Colon (tissue), 2 donors: ENCODE data around the gene TM7SF2.
"Not testable (repeated sequence)": the region's sequence is repeated elsewhere in the genome, so short reads cannot be mapped to it uniquely, and the experiment has no call there.

Experiments
- FAIRE-seq: peaks from 2 replicates; lab custom pipeline; 2012; peaks lifted over from hg19 to GRCh38; lab: Jason Lieb, UNC
- donor health status: control.
- donor health status: control.

Gene TM7SF2

GRCh38 chr11:65115361-65116082, 3.9 kb downstream of the TM7SF2 start:
- FAIRE-seq, result no peak

- no peak for FAIRE-seq
Observed at GRCh38 chr11:65116370-65117205, 4.9 kb downstream of the TM7SF2 start.

- FAIRE-seq, result peak; percentile 85
Observed at GRCh38 chr11:65117206-65118096, 5.8 kb downstream of the TM7SF2 start, which contains the start of gene ZNHIT2. Gene ZNHIT2, minus strand, starts transcription at chr11:65117701. Its CDS starts 48 bp downstream, at chr11:65117653.

- FAIRE-seq, result no peak
Observed at GRCh38 chr11:65118097-65118837, 6.6 kb downstream of the TM7SF2 start.

- FAIRE-seq, result not testable (repeated sequence)
Observed at GRCh38 chr11:65118891-65119669, 7.4 kb downstream of the TM7SF2 start.

GRCh38 chr11:65119670-65119995, 8.0 kb downstream of the TM7SF2 start:
- FAIRE-seq, result no peak

GRCh38 chr11:65120831-65121230, 9.2 kb downstream of the TM7SF2 start:
- no peak for FAIRE-seq

GRCh38 chr11:65121447-65121864, 9.8 kb downstream of the TM7SF2 start:
- no peak for FAIRE-seq

- FAIRE-seq, result no peak
Observed at GRCh38 chr11:65121865-65122696, 10.4 kb downstream of the TM7SF2 start, which contains the start of the genes FAU and MRPL49. Gene FAU, minus strand, starts transcription at chr11:65122134. Its CDS starts 321 bp downstream, at chr11:65121813. Gene MRPL49, plus strand, starts transcription at chr11:65122321. Its CDS starts 26 bp downstream, at chr11:65122347.

- no peak for FAIRE-seq
Observed at GRCh38 chr11:65124480-65125196, 13.0 kb downstream of the TM7SF2 start.

- FAIRE-seq, result no peak
Observed at GRCh38 chr11:65125197-65126056, 13.8 kb downstream of the TM7SF2 start.

GRCh38 chr11:65126624-65127274, 15.1 kb downstream of the TM7SF2 start:
- no peak for FAIRE-seq

- no peak for FAIRE-seq
Observed at GRCh38 chr11:65127473-65128181, 16.0 kb downstream of the TM7SF2 start.

GRCh38 chr11:65128182-65129145, 16.8 kb downstream of the TM7SF2 start:
- no peak for FAIRE-seq

GRCh38 chr11:65129649-65130441, 18.2 kb downstream of the TM7SF2 start:
- no peak for FAIRE-seq
